Measurements from ENCODE around the gene BIRC7.

Gene BIRC7

GRCh38 chr20:63284544-63284949, 48.8 kb downstream of the BIRC7 start:
- DNase-seq, result no peak

- DNase-seq, result no peak
Measured at GRCh38 chr20:63284981-63285524, 49.3 kb downstream of the BIRC7 start.

- DNase-seq, result no peak
Measured at GRCh38 chr20:63285636-63286615, 50.2 kb downstream of the BIRC7 start.

- DNase-seq, result no peak
Measured at GRCh38 chr20:63286781-63287696, 51.3 kb downstream of the BIRC7 start.

- DNase-seq, result no peak
Measured at GRCh38 chr20:63287697-63288580, 52.2 kb downstream of the BIRC7 start.

GRCh38 chr20:63288581-63289251, 53.0 kb downstream of the BIRC7 start:
- DNase-seq, result no peak

GRCh38 chr20:63289311-63290135, 53.8 kb downstream of the BIRC7 start:
- DNase-seq, result no peak

Data from cortex of kidney (tissue), 1 donor.